Right lobe of liver (tissue), 6 donors: ENCODE results near the gene BCL6B. TPM values are rescaled to one million over a fixed set of nuclear protein-coding genes. Genes with fewer than 3 reads are reported as not detected.

Experiments
- ATAC-seq, 4 donors: fragments of 200-7000 bp; cut with Tn5 transposase; one replicate each; pipeline ENCODE4 v1.9.1; 2020; ENCODE audit warnings: mild to moderate bottlenecking in 4 of 4, moderate library complexity in 4 of 4
- DNase-seq, 3 donors: peaks; one replicate each; pipeline ENCODE4 v3.0.0-alpha.2; 2020
- H3K27ac ChIP-seq, 3 donors: fragments of 200-600 bp; one replicate each; pipeline ENCODE4 v1.8.0; 2022
- H3K27me3 ChIP-seq, 2 donors: fragments of 200-600 bp; one replicate each; pipeline ENCODE4 v1.8.0; 2022
- H3K36me3 ChIP-seq, 4 donors: fragments of 200-600 bp; sonication (generic) in 1 of 4; one replicate each; pipeline versions ENCODE4 v1.5.1 to v1.8.0; 2017 to 2022; ENCODE audit warnings: control low read depth in 1 of 4
- H3K4me1 ChIP-seq, 4 donors: fragments of 200-600 bp; sonication (generic) in 1 of 4; one replicate each; pipeline versions ENCODE4 v1.5.1 to v1.8.0; 2017 to 2022; ENCODE audit warnings: control low read depth in 1 of 4
- H3K4me3 ChIP-seq, 3 donors: fragments of 200-600 bp; one replicate each; pipeline ENCODE4 v1.8.0; 2022
- H3K9me3 ChIP-seq, 4 donors: fragments of 200-600 bp; sonication (generic) in 1 of 4; one replicate each; pipeline versions ENCODE4 v1.5.1 to v1.8.0; 2017 to 2022; ENCODE audit warnings: control low read depth in 1 of 4
- POLR2A ChIP-seq: fragments of 450-650 bp; IDR thresholded peaks from one replicate; pipeline ENCODE4 v1.6.1; 2017; ENCODE audit warnings: antibody characterized with exemption, mild to moderate bottlenecking
- whole genome bisulfite sequencing: methylation state at CpG from one replicate; pipeline ENCODE4 v1.1.6; 2018; ENCODE audit warnings: low coverage, low lambda C conversion rate; ENCODE audit not compliant: insufficient coverage; ENCODE audit errors: missing lambda C conversion rate; 5-methylcytosine and 5-hydroxymethylcytosine counted together
- intact Hi-C, 2 donors: fragments of 100-400 bp; cut with DNase I; formaldehyde crosslinking; loops; one replicate each; pipeline versions ENCODE4 v1.11.2 to v1.14.1; 2022
- total RNA-seq, 6 experiments: library from RNA; depleted of rRNA in 2 of 6; stranded (reverse); fragments of >200 nt in 2 of 6; fragmentation: NEBNext Ultra II Directional in 3 of 6; extraction: Animal tissue kit (Norgen Biotek cat#: 25700) in 3 of 6; gene quantifications; one replicate each; pipeline versions ENCODE4 v1.1.0 to v1.2.4, GENCODE V29; 2016 to 2023
- TF ChIP-seq, protein P1 (sequence below), 4 donors: fragments of 200-600 bp in 3 of 4; fragments of 450-650 bp in 1 of 4; IDR thresholded peaks; one replicate each; pipeline versions ENCODE4 v1.5.1 to v1.8.0; 2016 to 2022; ENCODE audit warnings: antibody characterized with exemption in 4 of 4, mild to moderate bottlenecking in 2 of 4
- donor health status: DM: no; HTN: yes; CAD: no.
- donor health status: DM: no; HTN: no; CAD: no.
- donor health status: DM: no; HTN: no; CAD: no.
- donor health status: DM: no; HTN: yes; CAD: no.
- donor health status: DM: no; HTN: yes; CAD: no.

Gene BCL6B
- total RNA-seq, 6 experiments from 2014 or later = 0.71 to 3.5 (median 1.5) TPM

DNA sequence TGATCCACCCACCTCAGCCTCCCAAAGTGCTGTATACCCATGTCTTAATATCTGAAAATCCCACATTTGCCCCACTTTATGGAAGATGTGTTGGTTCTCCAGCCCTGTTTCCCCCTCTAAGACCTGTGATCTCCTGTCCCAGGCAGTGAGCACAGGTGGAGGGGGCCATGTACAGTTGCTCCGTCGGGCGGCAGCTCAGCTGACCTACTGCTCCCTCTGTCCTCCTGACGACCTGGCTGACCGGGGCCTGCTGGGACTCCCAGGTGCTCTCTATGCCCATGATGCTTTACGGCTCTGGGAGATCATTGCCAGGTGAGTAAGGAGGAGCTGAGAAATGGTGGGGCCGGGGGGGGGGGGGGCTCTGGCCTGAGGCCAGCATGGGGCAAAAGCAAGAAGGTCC lies 17.1 kb upstream of the BCL6B start:
- H3K27ac ChIP-seq = no peak overlapping the region
- 51% methylated on average over 6 of the region's 7 CpGs for WGBS
- TF ChIP-seq POLR2A = no peak
- TF ChIP-seq, protein P1, sequence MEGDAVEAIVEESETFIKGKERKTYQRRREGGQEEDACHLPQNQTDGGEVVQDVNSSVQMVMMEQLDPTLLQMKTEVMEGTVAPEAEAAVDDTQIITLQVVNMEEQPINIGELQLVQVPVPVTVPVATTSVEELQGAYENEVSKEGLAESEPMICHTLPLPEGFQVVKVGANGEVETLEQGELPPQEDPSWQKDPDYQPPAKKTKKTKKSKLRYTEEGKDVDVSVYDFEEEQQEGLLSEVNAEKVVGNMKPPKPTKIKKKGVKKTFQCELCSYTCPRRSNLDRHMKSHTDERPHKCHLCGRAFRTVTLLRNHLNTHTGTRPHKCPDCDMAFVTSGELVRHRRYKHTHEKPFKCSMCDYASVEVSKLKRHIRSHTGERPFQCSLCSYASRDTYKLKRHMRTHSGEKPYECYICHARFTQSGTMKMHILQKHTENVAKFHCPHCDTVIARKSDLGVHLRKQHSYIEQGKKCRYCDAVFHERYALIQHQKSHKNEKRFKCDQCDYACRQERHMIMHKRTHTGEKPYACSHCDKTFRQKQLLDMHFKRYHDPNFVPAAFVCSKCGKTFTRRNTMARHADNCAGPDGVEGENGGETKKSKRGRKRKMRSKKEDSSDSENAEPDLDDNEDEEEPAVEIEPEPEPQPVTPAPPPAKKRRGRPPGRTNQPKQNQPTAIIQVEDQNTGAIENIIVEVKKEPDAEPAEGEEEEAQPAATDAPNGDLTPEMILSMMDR (IDR thresholded peaks at IDR 0.05) = no peak
- H3K27me3 ChIP-seq = no peaks in the 10 kb centered on the region
- no peaks in the 10 kb centered on the region for H3K9me3 ChIP-seq
- ATAC-seq (peak in 1 of 4 donors; percentile 10), DNase-seq (no peak)
- no peak overlapping the region for H3K4me3 ChIP-seq
- intact Hi-C loops = loop anchor here in 1 of 2 donors (5.0 to 10.0 kb wide), 3 partner anchors 91 to 341 kb away; no protein-coding TSS in a partner anchor
- peaks cover 4 to 20% (median 12%) of the 10 kb centered on the region in 4 donors for H3K36me3 ChIP-seq
- peaks cover 0 to 3% (median 1%) of the 10 kb centered on the region in 4 donors for H3K4me1 ChIP-seq

DNA sequence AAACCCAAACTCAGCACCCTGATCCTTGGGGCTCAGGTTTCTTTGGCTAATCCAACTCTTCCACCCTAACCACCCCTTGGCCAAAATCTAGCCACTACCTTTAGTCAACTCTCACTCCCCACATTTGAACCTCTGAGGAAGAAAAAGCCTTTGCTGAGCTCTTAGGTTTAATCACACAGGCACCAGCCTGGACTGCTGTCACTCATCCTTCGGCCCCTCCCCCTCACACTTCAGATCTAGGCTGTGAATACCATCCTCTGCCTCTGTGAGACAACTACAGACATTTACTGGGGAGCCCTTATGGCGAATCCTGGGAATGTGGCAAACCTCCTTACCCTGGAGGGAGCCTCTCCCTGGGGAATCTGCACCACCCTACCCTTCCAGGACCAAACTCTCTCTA lies 15.7 kb upstream of the BCL6B start:
- 92% methylated on average over 2 of the region's 2 CpGs for WGBS
- H3K4me3 ChIP-seq = no peak overlapping the region
- intact Hi-C loops = loop anchor here in 1 of 2 donors (5.0 to 10.0 kb wide), 3 partner anchors 92 to 342 kb away; no protein-coding TSS in a partner anchor
- H3K4me1 ChIP-seq = peaks cover 0 to 12% (median 6%) of the 10 kb centered on the region in 4 donors
- no peak for DNase-seq
- H3K36me3 ChIP-seq = peaks cover under 1 to 9% (median 3%) of the 10 kb centered on the region in 4 donors
- H3K27me3 ChIP-seq = no peaks in the 10 kb centered on the region
- H3K9me3 ChIP-seq = no peaks in the 10 kb centered on the region
- ATAC-seq = no peak
- H3K27ac ChIP-seq = no peak overlapping the region
- TF ChIP-seq, protein P1 (IDR thresholded peaks at IDR 0.05) = no peak
- TF ChIP-seq POLR2A = no peak

DNA sequence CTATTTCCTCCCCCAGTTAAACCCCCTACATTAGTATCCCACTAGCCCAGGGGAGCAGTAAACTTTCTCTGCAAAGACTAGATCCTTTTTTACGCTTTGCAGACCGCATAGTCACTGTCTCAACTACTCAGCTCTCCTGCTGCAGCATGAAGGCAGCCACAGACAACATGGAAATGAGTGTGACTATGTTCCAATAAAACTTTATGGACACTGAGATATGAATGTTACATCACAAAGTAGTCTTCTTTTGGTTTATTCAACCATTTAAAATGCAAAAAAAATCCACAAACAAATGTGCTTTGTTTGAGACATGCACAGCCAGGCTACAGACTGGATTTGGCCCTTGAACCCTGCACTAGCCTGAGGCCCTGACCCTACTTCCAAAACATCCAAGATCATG lies 12.3 kb upstream of the BCL6B start:
- 92% methylated on average over 2 of the region's 2 CpGs for WGBS
- H3K4me3 ChIP-seq = peak overlapping the region in 1 of 3 donors; percentile 95
- no peaks in the 10 kb centered on the region for H3K9me3 ChIP-seq
- peaks cover 0 to 2% (median 0%) of the 10 kb centered on the region in 4 donors for H3K36me3 ChIP-seq
- ATAC-seq = no peak
- TF ChIP-seq, protein P1 (IDR thresholded peaks at IDR 0.05) = no peak
- TF ChIP-seq POLR2A = no peak
- H3K27me3 ChIP-seq = no peaks in the 10 kb centered on the region
- DNase-seq = no peak
- no peak overlapping the region for H3K27ac ChIP-seq
- H3K4me1 ChIP-seq = peaks cover 0 to 18% (median 6%) of the 10 kb centered on the region in 4 donors
- intact Hi-C loops = no loop called here

DNA sequence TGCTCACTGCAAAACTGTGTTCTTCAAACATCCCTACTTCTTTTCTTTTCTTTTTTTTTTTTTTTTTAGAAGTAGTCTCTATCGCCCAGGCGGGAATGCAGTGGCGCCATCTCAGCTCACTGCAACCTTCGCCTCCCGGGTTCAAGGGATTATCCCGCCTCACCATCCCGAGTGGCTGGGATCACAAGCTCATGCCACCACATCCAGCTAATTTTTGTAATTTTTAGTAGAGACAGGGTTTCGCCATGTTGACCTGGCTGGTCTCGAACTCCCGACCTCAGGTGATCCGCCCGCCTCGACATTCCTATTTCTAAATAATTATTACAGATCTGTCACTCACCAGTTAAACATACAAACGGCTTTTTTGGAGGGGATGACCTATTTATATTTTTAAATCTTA lies 11.4 kb upstream of the BCL6B start:
- DNase-seq (no peak), ATAC-seq (no peak)
- Histone ChIP-seq H3K27me3 (no peaks in the 10 kb centered on the region), H3K9me3 (no peaks in the 10 kb centered on the region), H3K36me3 (peaks cover 0 to 2% (median 0%) of the 10 kb centered on the region in 4 donors), H3K4me1 (peaks cover 0 to 21% (median 6%) of the 10 kb centered on the region in 4 donors), H3K4me3 (peak overlapping the region; percentile 84 to 95 (median 92)), H3K27ac (peak overlapping the region in 2 of 3 donors; percentile 97 to 99)
- intact Hi-C loops = no loop called here
- 15% methylated on average over 14 of the region's 14 CpGs for WGBS
- TF ChIP-seq, protein P1 (IDR thresholded peaks at IDR 0.05) = no peak
- no peak for TF ChIP-seq POLR2A
